Loucy (cell line): Measurements from ENCODE around the gene C5orf46.

Source experiments
- CTCF ChIP-seq: fragments of 200-600 bp; sonication (generic); conservative IDR thresholded peaks from 2 replicates; pipeline ENCODE4 v1.5.1; 2014; ENCODE audit warnings: mild to moderate bottlenecking, antibody characterized with exemption, low read length
- EZH2phosphoT487 ChIP-seq: fragments of 200-600 bp; IDR thresholded peaks from 2 replicates; pipeline ENCODE4 v1.6.1; 2018; ENCODE audit warnings: antibody characterized with exemption, mild to moderate bottlenecking, moderate library complexity, borderline replicate concordance

- no peak for TF ChIP-seq CTCF
- no peak for TF ChIP-seq EZH2phosphoT487
These were observed 12.5 kb downstream of the C5orf46 start for GRCh38 chr5:147893820-147894219.
